Mucosa of descending colon (tissue), 3 donors: ENCODE measurements around the gene RRP12. TPM values are rescaled to one million over a fixed set of nuclear protein-coding genes. Genes with fewer than 3 reads are reported as not detected.

ENCODE experiments used
- ATAC-seq: fragments of 200-7000 bp; cut with Tn5 transposase; one replicate; pipeline ENCODE4 v1.9.1; 2020; ENCODE audit warnings: mild to moderate bottlenecking, moderate library complexity
- DNase-seq, 3 donors: peaks; one replicate each; pipeline ENCODE4 v3.0.0-alpha.2; 2020
- H3K36me3 ChIP-seq: fragments of 200-600 bp; one replicate; pipeline ENCODE4 v1.8.0; 2021; ENCODE audit warnings: low read depth, mild to moderate bottlenecking
- H3K4me1 ChIP-seq: fragments of 200-600 bp; one replicate; pipeline ENCODE4 v1.8.0; 2021; ENCODE audit warnings: low read depth, mild to moderate bottlenecking
- H3K4me3 ChIP-seq: fragments of 200-600 bp; one replicate; pipeline ENCODE4 v1.8.0; 2021; ENCODE audit warnings: mild to moderate bottlenecking
- H3K9me3 ChIP-seq: fragments of 200-600 bp; one replicate; pipeline ENCODE4 v1.8.0; 2021; ENCODE audit warnings: mild to moderate bottlenecking
- CTCF ChIP-seq: fragments of 200-600 bp; IDR thresholded peaks from one replicate; pipeline ENCODE4 v1.8.0; 2022; ENCODE audit warnings: antibody characterized with exemption, mild to moderate bottlenecking
- intact Hi-C, 2 donors: fragments of 100-400 bp; cut with DNase I in 1 of 2; cut with micrococcal nuclease in 1 of 2; formaldehyde crosslinking; loops; one replicate each; pipeline versions ENCODE4 v1.11.0 to v1.11.1; 2022; cut with DNase I, micrococcal nuclease
- total RNA-seq, 3 donors: library from RNA; stranded (reverse); fragmentation: NEBNext Ultra II Directional in 2 of 3; extraction: Animal tissue kit (Norgen Biotek cat#: 25700) in 2 of 3; gene quantifications; one replicate each; pipeline versions ENCODE4 v1.2.1 to v1.2.4, GENCODE V29; 2021 to 2023
- donor health status: DM: no; HTN: no; CAD: no; lungs with moderate emphysema.
- donor health status: DM: no; HTN: no; CAD: no.
- donor health status: DM: no; HTN: yes; CAD: no.

The RRP12 gene
- total RNA-seq, 3 donors from 2014 or later = 14.6 to 19.4 (median 16.9) TPM

DNA sequence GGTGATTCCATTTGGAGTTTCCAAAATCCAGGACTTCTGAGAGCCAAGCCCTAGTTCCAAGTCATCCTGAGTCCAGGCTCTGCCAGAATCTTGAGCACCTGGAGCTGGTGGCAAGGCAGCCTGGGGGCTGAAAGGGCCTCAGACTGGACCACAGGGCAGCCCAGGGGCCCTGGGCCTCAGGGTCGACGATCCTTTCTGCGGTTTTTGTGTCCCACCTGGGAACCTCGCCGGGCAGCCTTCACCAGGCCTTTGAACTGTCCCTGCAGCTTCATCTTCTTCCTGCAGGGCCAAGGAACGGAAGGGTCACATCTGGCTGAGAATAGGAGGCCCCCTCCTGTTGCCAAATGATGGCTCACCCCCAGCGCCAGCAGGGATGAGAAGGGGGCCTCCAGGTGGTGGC, 44.2 kb downstream of the RRP12 start:
- no peaks in the 10 kb centered on the region for H3K9me3 ChIP-seq
- ATAC-seq (no peak), DNase-seq (no peak)
- no peak overlapping the region for H3K4me3 ChIP-seq
- intact Hi-C loops = no loop called here
- no peaks in the 10 kb centered on the region for H3K4me1 ChIP-seq
- no peaks in the 10 kb centered on the region for H3K36me3 ChIP-seq
- TF ChIP-seq CTCF = no peak

DNA sequence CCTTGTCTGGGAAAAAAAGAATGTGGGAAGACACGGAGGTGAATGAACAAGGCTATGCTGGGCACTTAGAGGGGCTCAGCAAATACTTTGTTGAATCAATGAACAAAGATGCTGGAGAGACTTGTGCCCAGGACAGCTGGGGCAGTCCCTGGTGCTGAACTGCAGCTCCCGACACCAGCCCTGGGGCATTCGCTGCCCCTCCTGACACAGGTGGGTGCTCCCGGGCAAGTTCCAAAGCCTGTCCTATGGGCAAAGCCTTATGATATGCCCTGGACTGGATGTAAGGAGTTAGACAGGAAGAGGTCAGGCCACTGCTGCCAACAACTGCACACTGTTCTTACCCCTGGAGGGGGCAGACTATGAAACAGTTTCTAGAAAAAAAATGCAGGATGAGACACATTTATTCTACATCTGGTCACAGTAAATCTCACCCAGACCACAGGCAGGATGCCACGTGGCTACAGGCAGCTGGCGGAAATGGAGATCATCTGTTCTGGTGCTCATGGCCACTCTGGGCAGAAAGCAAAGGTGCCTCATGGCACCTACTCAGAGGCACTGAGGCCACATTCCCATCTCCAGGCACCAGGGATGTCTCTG, 44.7 kb downstream of the RRP12 start:
- intact Hi-C loops = no loop called here

GRCh38 chr10:97355571-97355975, 45.6 kb downstream of the RRP12 start:
- ATAC-seq (peak; percentile 46), DNase-seq (peak in 1 of 3 donors; percentile 53)
- TF ChIP-seq CTCF = no peak
- Histone ChIP-seq H3K36me3 (no peaks in the 10 kb centered on the region), H3K4me3 (no peak overlapping the region), H3K9me3 (no peaks in the 10 kb centered on the region), H3K4me1 (peaks cover 4% of the 10 kb centered on the region)
- intact Hi-C loops = no loop called here

More for the DNA sequence above, 44.7 kb downstream of the RRP12 start:
- no peak for DNase-seq
- no peak overlapping the region for H3K4me3 ChIP-seq
- no peak for ATAC-seq
- H3K9me3 ChIP-seq = no peaks in the 10 kb centered on the region
- H3K36me3 ChIP-seq = no peaks in the 10 kb centered on the region
- no peak for TF ChIP-seq CTCF
- H3K4me1 ChIP-seq = no peaks in the 10 kb centered on the region

DNA sequence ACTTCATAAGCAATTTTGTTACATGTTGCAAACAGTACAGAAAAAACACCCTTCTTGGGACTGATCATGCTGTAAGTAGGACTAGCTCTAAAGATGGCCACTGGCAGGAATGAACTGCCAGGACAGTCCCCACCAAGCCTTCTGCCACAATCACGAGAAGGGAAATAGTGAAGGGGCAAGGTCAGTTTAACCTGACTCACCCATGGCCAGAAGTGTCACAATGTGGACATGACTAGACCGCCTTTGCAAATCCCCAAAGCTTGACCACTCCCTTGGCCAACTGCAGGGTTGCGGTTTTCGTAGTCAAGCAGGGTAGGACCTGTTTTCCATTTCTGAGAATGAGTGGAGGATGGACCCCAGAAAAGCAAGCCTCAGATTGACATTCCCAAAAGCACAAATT, 47.2 kb downstream of the RRP12 start:
- ATAC-seq (peak; percentile 14), DNase-seq (no peak)
- no peak for TF ChIP-seq CTCF
- Histone ChIP-seq H3K36me3 (no peaks in the 10 kb centered on the region), H3K4me1 (peaks cover 18% of the 10 kb centered on the region), H3K4me3 (no peak overlapping the region), H3K9me3 (no peaks in the 10 kb centered on the region)
- intact Hi-C loops = no loop called here

DNA sequence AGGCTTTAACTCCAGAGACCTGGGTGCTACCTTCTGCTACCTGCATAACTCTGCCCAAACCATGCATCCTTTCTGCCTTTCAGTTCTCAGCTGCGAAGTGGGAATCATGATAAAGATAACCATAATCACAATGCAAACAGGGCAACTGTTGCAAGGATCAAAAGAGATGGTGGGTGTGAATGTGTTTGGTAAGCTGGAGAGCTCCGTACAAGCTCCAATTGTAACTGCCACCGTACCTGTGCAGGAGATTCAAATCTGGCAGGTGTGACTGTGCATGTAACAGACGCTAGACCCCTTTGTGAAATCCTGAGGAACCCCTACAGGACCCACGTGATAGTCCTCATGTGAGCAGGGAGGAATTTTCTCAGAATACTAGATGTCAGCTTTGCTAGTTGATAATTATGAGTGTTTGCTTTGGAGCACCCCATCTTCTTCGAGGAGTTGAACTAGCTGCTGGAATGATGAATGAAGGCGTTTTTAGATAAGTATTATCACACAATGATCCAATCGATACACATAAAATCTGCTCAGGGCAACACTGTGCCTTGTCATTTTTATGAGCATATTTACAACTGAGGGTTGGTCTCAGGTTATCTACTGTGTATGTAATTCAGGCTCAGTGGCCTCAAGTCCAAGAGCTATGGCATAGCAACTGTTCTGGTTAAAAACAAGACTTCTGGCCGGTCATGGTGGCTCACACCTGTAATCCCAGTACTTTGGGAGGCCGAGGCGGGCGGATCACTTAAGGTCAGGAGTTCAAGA, 51.2 kb downstream of the RRP12 start:
- Histone ChIP-seq H3K4me1 (peaks cover 18% of the 10 kb centered on the region), H3K36me3 (no peaks in the 10 kb centered on the region), H3K9me3 (no peaks in the 10 kb centered on the region), H3K4me3 (no peak overlapping the region)
- DNase-seq = no peak
- no peak for TF ChIP-seq CTCF
- ATAC-seq = peak; percentile 90
- intact Hi-C loops = no loop called here
